ENCODE measurements around the gene NR2F6.

DNA sequence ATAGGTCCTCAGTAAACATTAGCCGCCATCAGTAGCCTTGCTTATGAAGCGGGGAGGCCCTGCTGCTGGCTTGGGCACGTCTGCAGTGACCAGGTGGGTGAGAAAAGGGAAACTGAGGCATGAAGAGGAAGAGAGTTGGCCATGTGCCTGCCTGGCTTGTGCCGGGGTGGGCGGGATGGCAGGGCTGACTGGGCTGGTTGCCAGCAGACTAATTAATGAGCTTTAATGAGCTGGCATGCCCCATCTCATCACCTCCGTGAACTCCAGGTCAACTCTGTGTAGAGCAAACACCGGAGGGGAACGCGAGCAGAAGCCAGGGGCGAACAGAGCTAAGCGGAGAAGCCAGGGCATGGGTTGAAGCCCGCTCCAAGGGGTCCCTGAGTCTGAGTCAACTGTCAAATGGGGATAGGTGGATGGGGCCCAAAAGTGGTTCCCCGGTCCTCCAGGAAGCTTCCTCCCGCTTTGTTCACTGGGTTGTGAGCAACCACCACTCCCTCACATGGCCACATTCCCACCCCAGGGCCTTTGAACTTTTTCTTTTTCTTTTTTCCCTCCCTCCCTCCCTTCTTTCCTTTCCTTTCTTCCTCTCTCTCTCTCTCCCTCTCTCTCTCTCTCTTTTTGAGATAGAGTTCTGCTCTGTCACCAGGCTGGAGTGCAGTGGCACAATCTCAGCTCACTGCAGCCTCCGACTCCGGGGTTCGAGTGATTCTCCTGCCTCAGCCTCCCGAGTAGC, 8.7 kb downstream of the NR2F6 start:
- TF ChIP-seq POLR2A (IDR thresholded peaks at IDR 0.05) = no peak
- TF ChIP-seq, protein P1, sequence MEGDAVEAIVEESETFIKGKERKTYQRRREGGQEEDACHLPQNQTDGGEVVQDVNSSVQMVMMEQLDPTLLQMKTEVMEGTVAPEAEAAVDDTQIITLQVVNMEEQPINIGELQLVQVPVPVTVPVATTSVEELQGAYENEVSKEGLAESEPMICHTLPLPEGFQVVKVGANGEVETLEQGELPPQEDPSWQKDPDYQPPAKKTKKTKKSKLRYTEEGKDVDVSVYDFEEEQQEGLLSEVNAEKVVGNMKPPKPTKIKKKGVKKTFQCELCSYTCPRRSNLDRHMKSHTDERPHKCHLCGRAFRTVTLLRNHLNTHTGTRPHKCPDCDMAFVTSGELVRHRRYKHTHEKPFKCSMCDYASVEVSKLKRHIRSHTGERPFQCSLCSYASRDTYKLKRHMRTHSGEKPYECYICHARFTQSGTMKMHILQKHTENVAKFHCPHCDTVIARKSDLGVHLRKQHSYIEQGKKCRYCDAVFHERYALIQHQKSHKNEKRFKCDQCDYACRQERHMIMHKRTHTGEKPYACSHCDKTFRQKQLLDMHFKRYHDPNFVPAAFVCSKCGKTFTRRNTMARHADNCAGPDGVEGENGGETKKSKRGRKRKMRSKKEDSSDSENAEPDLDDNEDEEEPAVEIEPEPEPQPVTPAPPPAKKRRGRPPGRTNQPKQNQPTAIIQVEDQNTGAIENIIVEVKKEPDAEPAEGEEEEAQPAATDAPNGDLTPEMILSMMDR (IDR thresholded peaks at IDR 0.05) = no peak
